T-helper 2 cell treated with Interferon-gamma antibody and Interleukin-4, amounts not matched to agents 5 μg/mL and 100 μg/mL, for 36 hours (primary cell): Measurements from ENCODE around the gene ZMYND19.
A peak's percentile ranks its signal among the peaks of the same experiment; 100 is the strongest.
"Not testable (repeated sequence)": the region's sequence is repeated elsewhere in the genome, so short reads cannot be mapped to it uniquely, and the experiment has no call there.

Source experiments
- DNase-seq: peaks from one replicate; pipeline ENCODE4 v3.0.0; 2021; ENCODE audit warnings: low spot score
- H3K27ac Mint-ChIP-seq: one replicate; pipeline ENCODE4 v1.8.0; 2021; ENCODE audit warnings: mild to moderate bottlenecking, mixed read lengths
- H3K27me3 Mint-ChIP-seq: one replicate; pipeline ENCODE4 v1.8.0; 2021; ENCODE audit warnings: low read depth, mixed read lengths
- H3K36me3 Mint-ChIP-seq: one replicate; pipeline ENCODE4 v1.8.0; 2021; ENCODE audit warnings: low read depth, mixed read lengths
- H3K4me1 Mint-ChIP-seq: one replicate; pipeline ENCODE4 v1.8.0; 2021; ENCODE audit warnings: low read depth, mixed read lengths
- H3K4me3 Mint-ChIP-seq: one replicate; pipeline ENCODE4 v1.8.0; 2022; ENCODE audit warnings: mild to moderate bottlenecking, moderate library complexity, mixed read lengths
- H3K9me3 Mint-ChIP-seq: one replicate; pipeline ENCODE4 v1.8.0; 2021; ENCODE audit warnings: mixed read lengths

Gene ZMYND19

DNA sequence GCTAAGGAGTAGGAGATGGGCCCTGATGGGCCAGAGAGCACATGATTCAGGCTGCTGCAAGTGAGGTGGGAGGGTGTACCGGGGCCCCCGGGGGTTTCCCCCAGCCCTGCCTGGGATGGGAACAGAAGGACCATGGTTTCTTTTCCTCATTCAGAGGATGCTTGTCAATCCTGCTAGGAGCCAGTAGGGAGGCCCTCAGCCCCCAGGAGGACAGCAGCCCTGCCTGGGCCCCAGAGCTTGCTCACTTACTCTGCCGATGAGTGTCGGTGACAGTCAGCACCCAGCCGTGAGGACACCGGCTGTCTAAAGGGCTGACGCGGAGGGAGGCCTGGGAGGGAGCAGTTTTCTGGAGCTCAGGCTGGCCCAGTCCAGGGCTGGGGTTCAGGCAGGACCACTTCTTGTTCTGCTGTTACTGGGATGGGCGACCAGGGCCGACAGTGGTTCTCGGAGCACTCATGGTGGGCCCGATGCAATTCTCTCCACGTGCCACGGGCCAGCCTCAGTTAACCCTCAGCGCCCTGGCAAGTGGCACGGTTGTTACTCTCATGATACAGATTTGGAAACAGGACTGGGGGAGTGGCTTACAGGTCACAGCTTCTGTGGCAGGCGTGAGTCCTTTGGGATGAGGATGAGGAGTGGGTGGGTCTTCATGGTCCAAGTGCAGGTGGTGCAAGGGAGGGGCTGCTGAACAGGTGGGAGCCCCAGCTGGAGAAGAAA lies 17.0 kb upstream of the ZMYND19 start:
- no peak for DNase-seq
- Mint-ChIP-seq H3K27me3 (no peaks in the 10 kb centered on the region), H3K27ac (no peak overlapping the region), H3K4me3 (peak overlapping the region; percentile 83), H3K4me1 (peaks cover 23% of the 10 kb centered on the region), H3K36me3 (peaks cover 9% of the 10 kb centered on the region), H3K9me3 (no peaks in the 10 kb centered on the region)

DNA sequence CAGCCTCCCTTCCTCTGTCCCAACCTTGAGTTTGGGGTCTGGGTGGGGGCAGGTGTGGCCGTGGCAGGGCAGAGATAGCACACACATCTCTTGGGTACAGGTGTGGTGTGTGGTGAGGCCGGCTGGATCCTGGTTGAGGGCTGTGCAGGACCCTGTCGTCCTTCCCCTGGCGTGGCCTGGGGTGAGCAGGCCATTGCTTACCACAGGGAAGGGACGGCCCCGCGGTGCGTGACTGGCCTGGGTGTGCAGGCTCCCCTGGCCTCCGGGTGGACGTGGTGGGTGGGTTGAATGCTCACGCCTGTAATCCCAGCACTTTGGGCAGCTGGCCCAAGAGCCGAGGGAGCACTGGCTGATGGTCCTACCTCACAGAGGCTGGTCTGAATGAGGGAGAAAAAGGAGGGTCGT lies 16.4 kb upstream of the ZMYND19 start:
- Mint-ChIP-seq H3K9me3 (no peaks in the 10 kb centered on the region), H3K27ac (no peak overlapping the region), H3K36me3 (peaks cover 9% of the 10 kb centered on the region), H3K27me3 (no peaks in the 10 kb centered on the region), H3K4me3 (peak overlapping the region; percentile 83), H3K4me1 (peaks cover 23% of the 10 kb centered on the region)
- DNase-seq = no peak

DNA sequence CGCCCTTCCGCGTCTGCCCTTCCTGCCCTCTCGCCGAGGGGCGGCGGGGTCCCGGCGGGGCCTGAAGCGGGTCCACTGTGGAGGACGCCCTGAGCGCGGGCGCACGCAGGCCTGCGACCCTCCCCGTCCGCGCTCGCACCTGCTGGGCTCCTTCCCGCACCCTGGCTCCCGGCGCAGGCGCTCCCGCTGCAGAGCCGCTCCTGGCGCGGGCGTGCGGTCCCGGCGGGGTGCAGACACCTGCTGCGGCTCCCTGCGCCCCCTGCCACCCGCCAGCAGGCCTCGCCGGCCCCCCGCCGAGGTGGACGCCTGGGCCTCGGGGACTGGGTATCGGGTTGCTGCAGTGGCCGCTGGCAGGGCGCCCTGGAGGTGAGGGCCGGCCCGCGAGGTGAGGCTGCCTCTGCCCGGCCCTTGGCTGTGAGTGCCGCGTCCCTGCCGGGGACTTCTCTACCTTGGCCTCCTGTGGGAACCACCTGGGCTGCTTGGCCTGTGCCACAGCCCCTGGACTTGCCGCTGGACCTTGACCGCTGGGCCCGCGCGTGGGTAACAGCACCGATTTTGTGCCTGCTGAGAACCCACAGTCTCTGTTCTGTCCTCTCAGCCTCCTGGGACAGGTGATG lies 15.8 kb upstream of the ZMYND19 start:
- no peak for DNase-seq
- H3K36me3 Mint-ChIP-seq = peaks cover 9% of the 10 kb centered on the region
- H3K9me3 Mint-ChIP-seq = no peaks in the 10 kb centered on the region
- peak overlapping the region; percentile 83 for H3K4me3 Mint-ChIP-seq
- peaks cover 18% of the 10 kb centered on the region for H3K4me1 Mint-ChIP-seq
- no peaks in the 10 kb centered on the region for H3K27me3 Mint-ChIP-seq
- H3K27ac Mint-ChIP-seq = peak overlapping the region; percentile 60

DNA sequence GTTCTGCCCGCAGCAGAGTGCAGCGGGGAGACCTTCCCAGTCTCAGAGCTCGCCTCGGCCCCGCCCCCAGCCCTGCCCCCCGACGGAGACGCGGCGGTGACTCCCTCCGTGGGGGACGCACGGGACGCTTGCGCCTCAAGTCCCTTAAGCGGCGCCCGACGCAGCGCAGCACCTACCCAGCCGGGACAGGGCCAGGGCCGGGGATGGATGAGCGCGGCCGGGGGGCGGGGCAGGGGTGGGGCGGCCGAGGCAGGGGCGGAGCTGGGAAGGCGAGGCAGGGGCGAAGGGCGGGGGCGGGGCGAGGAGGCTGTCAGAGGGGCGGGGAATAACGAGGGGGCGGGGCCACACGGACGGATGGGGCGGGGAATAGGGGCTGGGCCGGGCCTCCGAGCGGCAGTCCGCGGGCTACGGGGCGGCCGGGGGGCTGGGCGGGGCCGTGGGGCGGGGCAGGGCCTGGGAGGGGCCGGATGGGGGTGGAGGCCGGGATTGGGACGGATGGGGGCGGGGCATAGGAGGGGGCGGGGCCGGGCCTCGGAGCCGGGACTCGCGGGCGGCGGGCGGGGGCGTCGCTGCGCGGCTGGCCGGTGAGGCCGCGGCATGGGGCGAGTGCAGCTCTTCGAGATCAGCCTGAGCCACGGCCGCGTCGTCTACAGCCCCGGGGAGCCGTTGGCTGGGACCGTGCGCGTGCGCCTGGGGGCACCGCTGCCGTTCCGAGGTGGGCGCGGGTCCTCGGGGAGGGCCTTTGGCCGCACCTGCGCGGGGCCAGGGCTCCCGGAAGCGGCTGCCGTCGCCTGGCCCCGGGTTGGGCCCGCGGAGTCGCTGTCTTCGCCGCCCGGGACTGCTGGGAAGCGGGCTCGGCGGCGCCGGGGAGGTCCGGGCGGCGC lies 15.1 kb upstream of the ZMYND19 start, which contains the start of gene ARRDC1:
TSS of gene ARRDC1 (plus strand) at position 566 of the 884 bp plus-strand sequence. CDS start at position 598, 32 bp downstream.
- peak; percentile 87 for DNase-seq
- Mint-ChIP-seq H3K4me3 (peak within 1 kb of the TSS; percentile 83), H3K27me3 (no peaks in the 10 kb centered on the region), H3K4me1 (peaks cover 18% of the 10 kb centered on the region), H3K27ac (peak within 1 kb of the TSS; percentile 60), H3K36me3 (peaks cover 9% of the 10 kb centered on the region), H3K9me3 (no peaks in the 10 kb centered on the region)

DNA sequence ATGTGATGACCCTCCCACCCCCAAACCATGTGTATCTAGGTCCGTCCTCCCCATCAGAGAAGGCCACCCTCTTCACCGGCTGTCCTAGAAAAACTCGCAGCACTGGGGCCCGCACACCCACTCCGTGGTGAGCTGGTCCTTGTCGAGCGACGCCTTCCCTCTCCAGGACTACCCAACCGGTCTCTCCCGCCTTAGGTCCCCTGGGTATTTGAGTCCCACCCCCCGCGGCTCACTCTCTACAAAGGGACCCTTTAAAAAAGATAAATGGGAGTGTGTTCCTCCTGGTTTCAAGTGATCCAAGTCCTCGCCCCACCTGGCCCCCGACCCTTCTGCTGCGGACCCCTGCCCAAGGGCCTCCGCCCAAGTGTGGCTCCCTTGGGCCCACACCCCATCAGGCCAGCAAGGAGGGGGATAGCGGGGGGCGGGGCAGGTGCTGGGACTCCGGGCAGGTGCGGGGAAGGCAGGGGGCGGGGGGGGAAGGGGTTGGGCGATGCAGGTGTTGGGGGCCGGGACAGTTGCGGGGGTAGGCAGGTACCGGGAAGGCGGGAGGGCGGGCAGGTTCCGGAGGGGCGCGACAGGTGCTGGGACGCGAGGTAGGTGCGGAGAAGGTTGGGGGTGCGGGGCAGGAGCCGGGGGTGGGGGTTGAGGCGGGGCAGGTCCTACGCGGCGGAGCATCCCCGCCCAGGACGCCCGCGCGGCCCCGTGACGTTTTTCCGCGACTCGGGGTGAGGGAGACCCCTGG lies 14.2 kb upstream of the ZMYND19 start:
- Mint-ChIP-seq H3K4me3 (peak overlapping the region; percentile 38), H3K9me3 (no peaks in the 10 kb centered on the region), H3K27me3 (no peaks in the 10 kb centered on the region), H3K36me3 (peaks cover 9% of the 10 kb centered on the region), H3K27ac (no peak overlapping the region), H3K4me1 (peaks cover 18% of the 10 kb centered on the region)
- no peak for DNase-seq

DNA sequence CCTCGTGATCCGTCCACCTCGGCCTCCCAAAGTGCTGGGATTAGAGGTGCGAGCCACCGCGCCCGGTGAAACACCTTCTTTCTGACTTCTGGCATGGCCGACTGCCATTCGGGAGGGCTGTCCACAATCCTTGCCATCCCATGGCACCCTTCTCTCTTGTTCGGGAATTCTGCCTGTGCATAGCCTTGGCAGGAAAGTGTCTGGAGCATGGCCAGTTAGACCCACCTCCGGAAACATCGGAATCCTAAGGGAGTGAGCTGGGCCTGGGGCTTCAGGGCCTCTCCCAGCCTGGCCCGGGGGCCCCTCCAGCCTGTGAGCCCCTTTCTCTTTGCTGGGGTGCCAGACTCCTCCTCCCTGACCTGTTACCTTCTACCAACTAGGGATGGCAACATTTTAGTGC lies 13.6 kb upstream of the ZMYND19 start:
- no peak for DNase-seq
- peak overlapping the region; percentile 38 for H3K4me3 Mint-ChIP-seq
- H3K4me1 Mint-ChIP-seq = peaks cover 18% of the 10 kb centered on the region
- no peak overlapping the region for H3K27ac Mint-ChIP-seq
- peaks cover 9% of the 10 kb centered on the region for H3K36me3 Mint-ChIP-seq
- no peaks in the 10 kb centered on the region for H3K27me3 Mint-ChIP-seq
- no peaks in the 10 kb centered on the region for H3K9me3 Mint-ChIP-seq

DNA sequence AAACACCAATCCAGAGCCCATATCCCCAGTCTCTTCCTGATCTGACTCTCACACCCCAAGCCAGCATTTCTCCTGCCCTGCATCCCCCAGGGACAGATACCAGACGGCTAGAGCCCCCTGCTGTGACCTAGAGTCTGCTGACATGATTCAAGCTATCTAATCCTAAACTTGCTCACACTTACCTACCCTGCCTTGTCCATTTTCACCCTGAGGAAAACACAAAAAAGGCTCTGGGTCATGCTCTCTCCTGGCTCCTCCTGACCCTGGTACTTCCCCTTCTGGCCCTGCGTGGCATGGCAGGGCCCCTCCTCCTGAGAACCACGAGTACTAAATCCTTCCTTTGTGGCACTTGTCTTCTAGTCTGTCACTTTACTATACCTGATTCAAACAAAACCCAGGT lies 12.3 kb upstream of the ZMYND19 start:
- no peak overlapping the region for H3K27ac Mint-ChIP-seq
- no peaks in the 10 kb centered on the region for H3K27me3 Mint-ChIP-seq
- H3K4me3 Mint-ChIP-seq = no peak overlapping the region
- H3K4me1 Mint-ChIP-seq = peaks cover 23% of the 10 kb centered on the region
- H3K9me3 Mint-ChIP-seq = no peaks in the 10 kb centered on the region
- peaks cover 5% of the 10 kb centered on the region for H3K36me3 Mint-ChIP-seq
- no peak for DNase-seq

DNA sequence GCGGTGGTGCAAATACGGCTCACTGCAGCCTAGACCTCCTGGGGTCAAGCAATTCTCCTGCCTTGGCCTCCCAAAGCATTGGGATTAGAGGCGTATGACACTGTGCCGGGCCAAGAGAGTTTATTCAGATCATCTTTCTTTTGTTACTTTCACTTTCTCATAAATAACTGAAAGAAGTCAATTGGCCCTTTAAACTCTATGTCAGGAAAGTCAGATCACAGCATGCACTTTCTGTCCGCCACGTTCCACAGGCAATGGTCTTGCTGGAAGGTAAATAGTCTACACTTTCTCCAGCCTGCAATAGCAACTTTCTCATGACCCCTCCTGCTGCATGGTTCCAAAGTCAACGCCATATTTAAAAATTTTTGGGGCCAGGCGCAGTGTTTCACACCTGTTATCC lies 8.6 kb upstream of the ZMYND19 start:
- Mint-ChIP-seq H3K4me3 (no peak overlapping the region), H3K4me1 (peaks cover 14% of the 10 kb centered on the region), H3K9me3 (no peaks in the 10 kb centered on the region), H3K36me3 (no peaks in the 10 kb centered on the region), H3K27me3 (no peaks in the 10 kb centered on the region), H3K27ac (no peak overlapping the region)
- DNase-seq = no peak

DNA sequence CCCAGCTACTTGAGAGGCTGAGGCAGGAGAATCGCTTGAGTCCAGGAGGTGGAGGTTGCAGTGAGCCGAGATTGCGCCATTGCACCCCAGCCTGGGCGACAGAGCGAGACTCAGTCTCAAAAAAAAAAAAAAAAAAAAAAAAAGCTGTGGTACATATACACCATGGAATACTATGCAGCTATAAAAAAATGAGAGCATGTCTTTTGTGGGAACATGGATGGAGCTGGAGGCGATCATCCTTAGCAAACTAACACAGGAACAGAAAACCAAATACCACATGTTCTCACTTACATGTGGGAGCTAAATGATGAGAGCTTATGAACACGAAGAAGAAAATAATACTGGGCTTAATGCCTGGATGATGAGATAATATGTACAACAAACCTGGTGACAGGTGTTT lies 6.3 kb upstream of the ZMYND19 start:
- not testable (repeated sequence) for H3K9me3 Mint-ChIP-seq, H3K27me3 Mint-ChIP-seq, DNase-seq, H3K4me3 Mint-ChIP-seq, H3K27ac Mint-ChIP-seq, H3K4me1 Mint-ChIP-seq, H3K36me3 Mint-ChIP-seq

DNA sequence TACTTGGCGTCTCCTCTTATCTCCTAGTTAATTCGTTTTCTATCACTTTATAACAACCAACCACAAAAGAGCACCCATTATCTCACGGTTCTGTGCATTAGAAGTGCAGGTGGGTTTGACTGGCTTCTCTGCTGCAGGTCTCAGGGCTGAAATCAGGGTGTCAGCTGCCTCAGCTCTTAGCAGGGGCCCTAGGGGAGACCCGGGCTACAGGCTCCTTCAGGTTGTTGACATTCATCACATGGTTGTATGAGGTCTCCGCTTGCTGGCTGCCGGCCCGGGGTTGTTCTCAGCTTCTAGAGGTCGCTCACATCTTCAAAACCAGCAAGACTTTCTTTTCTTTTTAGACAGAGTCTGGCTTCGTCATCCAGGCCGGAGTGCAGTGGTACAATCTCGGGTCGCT lies 2.9 kb upstream of the ZMYND19 start:
- H3K9me3 Mint-ChIP-seq = no peaks in the 10 kb centered on the region
- no peak overlapping the region for H3K27ac Mint-ChIP-seq
- peaks cover 4% of the 10 kb centered on the region for H3K36me3 Mint-ChIP-seq
- H3K4me1 Mint-ChIP-seq = peaks cover 15% of the 10 kb centered on the region
- no peak for DNase-seq
- no peaks in the 10 kb centered on the region for H3K27me3 Mint-ChIP-seq
- no peak overlapping the region for H3K4me3 Mint-ChIP-seq

DNA sequence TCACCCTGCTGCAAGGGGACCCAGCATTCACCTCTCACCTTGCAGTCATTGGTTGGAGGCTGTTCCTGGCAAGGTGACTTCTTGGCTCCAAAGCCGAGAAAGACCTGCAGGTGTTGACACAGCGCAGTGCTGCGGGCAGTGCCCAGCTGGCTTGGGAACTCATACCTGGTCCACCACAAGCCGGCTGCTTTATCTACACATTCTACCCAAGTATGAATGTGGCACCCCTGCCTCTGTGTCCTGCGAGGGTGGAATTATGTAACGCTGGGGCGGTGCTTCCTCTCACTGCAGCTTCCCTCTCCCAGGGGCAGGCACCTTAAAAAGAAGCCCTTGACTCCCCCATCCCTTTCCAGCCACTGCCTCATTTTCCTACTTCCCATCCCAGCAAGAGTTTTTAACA lies 2.5 kb upstream of the ZMYND19 start:
- Mint-ChIP-seq H3K4me3 (no peak overlapping the region), H3K27me3 (no peaks in the 10 kb centered on the region), H3K27ac (no peak overlapping the region)

DNA sequence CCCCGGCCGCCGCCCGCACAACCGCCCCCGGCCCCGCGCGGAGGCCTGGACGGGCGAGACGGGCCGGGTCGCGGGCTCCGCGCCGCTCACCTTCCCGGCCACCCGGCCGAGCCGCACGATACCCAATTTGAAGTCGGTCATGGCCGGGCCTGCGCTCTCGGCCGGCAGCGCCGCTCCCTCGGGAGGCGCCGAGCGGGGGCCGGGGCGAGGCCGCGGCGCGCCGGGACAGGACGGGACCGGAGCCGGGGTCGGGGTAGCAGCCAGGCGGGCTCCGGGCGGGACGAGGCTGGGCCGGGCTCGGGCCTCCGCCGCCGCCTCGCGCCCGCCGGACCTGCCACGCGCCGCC lies 216 bp downstream of the ZMYND19 start:
- H3K4me1 Mint-ChIP-seq = peaks cover 18% of the 10 kb centered on the region
- H3K27me3 Mint-ChIP-seq = no peaks in the 10 kb centered on the region
- no peak overlapping the region for H3K27ac Mint-ChIP-seq
- H3K36me3 Mint-ChIP-seq = peaks cover 19% of the 10 kb centered on the region
- no peak for DNase-seq
- no peak overlapping the region for H3K4me3 Mint-ChIP-seq
- H3K9me3 Mint-ChIP-seq = no peaks in the 10 kb centered on the region

More for the DNA sequence above, 2.5 kb upstream of the ZMYND19 start:
- Mint-ChIP-seq H3K4me1 (peaks cover 17% of the 10 kb centered on the region), H3K36me3 (peaks cover 8% of the 10 kb centered on the region), H3K9me3 (no peaks in the 10 kb centered on the region)
- DNase-seq = no peak

DNA sequence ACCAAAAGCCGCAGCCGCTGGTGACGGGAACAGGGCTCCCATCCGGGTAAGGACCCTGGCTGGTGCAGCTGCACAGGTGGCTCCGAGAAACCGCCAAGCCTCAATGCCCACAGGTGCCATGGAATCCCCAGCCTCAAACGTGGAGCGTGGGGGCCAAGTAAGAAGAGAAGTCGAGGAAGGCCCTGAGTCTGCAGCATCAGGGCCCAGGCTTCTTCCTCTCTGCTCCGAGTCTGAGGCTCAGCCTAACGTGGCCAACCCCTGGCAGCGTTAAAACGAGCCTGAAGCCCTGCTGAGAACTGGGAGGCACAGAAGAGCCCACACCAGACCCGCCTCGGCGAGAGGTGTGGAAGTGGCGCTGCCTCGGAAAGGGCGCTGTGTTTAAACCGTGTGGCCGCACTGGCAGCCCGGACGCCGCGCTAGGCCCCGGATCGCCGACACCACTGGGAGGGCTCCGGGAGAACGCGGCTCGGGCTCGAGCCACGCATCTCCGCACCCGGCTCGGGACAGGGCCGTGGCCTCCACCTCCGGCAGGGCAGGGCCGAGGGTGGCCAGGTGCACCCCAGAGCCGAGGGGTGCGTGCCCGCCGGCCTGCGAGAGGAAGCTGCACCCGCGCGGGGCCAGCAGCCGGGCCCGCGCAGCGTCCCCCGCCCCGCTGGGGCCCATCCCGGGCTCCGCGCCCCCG lies 730 bp downstream of the ZMYND19 start:
- Mint-ChIP-seq H3K9me3 (no peaks in the 10 kb centered on the region), H3K27ac (peak overlapping the region; percentile 62), H3K4me3 (peak overlapping the region; percentile 87), H3K36me3 (peaks cover 19% of the 10 kb centered on the region), H3K27me3 (no peaks in the 10 kb centered on the region), H3K4me1 (peaks cover 18% of the 10 kb centered on the region)
- no peak for DNase-seq
